Measurements from ENCODE around the gene DHRS13.

DHRS13 gene

GRCh38 chr17:28946239-28946638 lies 43.4 kb upstream of the DHRS13 start:
- WGBS (ENCODE audit: insufficient coverage, insufficient read length): no CpG with 5 or more reads among the region's 4 CpGs
- Histone ChIP-seq H3K27me3 (ENCODE audit: control insufficient read depth, insufficient read depth, low read length) (no peaks in the 10 kb centered on the region), H3K27ac (ENCODE audit: low read length) (no peak overlapping the region), H3K9me3 (ENCODE audit: control insufficient read depth, insufficient read depth, low read length) (no peaks in the 10 kb centered on the region), H3K4me1 (ENCODE audit: control insufficient read depth, insufficient read depth, low read length) (no peaks in the 10 kb centered on the region), H3K36me3 (ENCODE audit: control insufficient read depth, insufficient read depth, low read length) (no peaks in the 10 kb centered on the region; the same call in 1 of the 2 replicates), H3K4me3 (ENCODE audit: low read length) (no peak overlapping the region)
- no peak for DNase-seq (ENCODE audit: low read depth, low spot score)

GRCh38 chr17:28944862-28945741 lies 42.2 kb upstream of the DHRS13 start:
- Histone ChIP-seq H3K27me3 (ENCODE audit: control insufficient read depth, insufficient read depth, low read length) (no peaks in the 10 kb centered on the region), H3K27ac (ENCODE audit: low read length) (no peak overlapping the region), H3K4me1 (ENCODE audit: control insufficient read depth, insufficient read depth, low read length) (no peaks in the 10 kb centered on the region), H3K36me3 (ENCODE audit: control insufficient read depth, insufficient read depth, low read length) (no peaks in the 10 kb centered on the region; the same call in 1 of the 2 replicates), H3K4me3 (ENCODE audit: low read length) (no peak overlapping the region), H3K9me3 (ENCODE audit: control insufficient read depth, insufficient read depth, low read length) (no peaks in the 10 kb centered on the region)
- DNase-seq (ENCODE audit: low read depth, low spot score): no peak
- WGBS (ENCODE audit: insufficient coverage, insufficient read length): no CpG with 5 or more reads among the region's 8 CpGs

DNA sequence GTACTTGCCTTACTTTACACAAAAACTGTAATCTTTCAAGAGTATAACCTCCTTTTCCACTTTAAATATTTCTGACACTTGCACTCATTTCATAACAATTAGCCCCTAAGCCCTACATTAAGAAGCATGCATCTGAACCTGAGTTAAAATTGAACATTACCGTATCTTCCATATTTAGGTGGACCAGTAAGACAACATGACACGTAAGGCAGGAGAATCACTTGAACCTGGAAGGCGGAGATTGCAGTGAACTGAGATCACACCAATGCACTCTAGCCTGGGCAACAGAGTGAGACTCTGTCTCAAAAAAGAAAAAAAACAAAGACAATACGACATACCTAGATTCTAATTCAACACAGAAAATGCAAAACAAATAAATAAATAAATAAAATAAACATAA lies 41.5 kb upstream of the DHRS13 start:
- no peak overlapping the region for H3K4me3 ChIP-seq (ENCODE audit: low read length)
- WGBS (ENCODE audit: insufficient coverage, insufficient read length): no CpG with 5 or more reads among the region's 4 CpGs
- DNase-seq (ENCODE audit: low read depth, low spot score): no peak
- no peaks in the 10 kb centered on the region; the same call in 1 of the 2 replicates for H3K36me3 ChIP-seq (ENCODE audit: control insufficient read depth, insufficient read depth, low read length)
- no peaks in the 10 kb centered on the region for H3K27me3 ChIP-seq (ENCODE audit: control insufficient read depth, insufficient read depth, low read length)
- no peak overlapping the region for H3K27ac ChIP-seq (ENCODE audit: low read length)
- H3K4me1 ChIP-seq (ENCODE audit: control insufficient read depth, insufficient read depth, low read length): no peaks in the 10 kb centered on the region
- no peaks in the 10 kb centered on the region for H3K9me3 ChIP-seq (ENCODE audit: control insufficient read depth, insufficient read depth, low read length)

- H3K27me3 ChIP-seq (ENCODE audit: control insufficient read depth, insufficient read depth, low read length): no peaks in the 10 kb centered on the region
- H3K4me3 ChIP-seq (ENCODE audit: low read length): no peak overlapping the region
- no peaks in the 10 kb centered on the region for H3K9me3 ChIP-seq (ENCODE audit: control insufficient read depth, insufficient read depth, low read length)
- no peaks in the 10 kb centered on the region; the same call in 1 of the 2 replicates for H3K36me3 ChIP-seq (ENCODE audit: control insufficient read depth, insufficient read depth, low read length)
- no CpG with 5 or more reads among the region's 2 CpGs for WGBS (ENCODE audit: insufficient coverage, insufficient read length)
- H3K27ac ChIP-seq (ENCODE audit: low read length): no peak overlapping the region
- H3K4me1 ChIP-seq (ENCODE audit: control insufficient read depth, insufficient read depth, low read length): no peaks in the 10 kb centered on the region
- DNase-seq (ENCODE audit: low read depth, low spot score): no peak
Measured at GRCh38 chr17:28942925-28943324, 40.0 kb upstream of the DHRS13 start.

DNA sequence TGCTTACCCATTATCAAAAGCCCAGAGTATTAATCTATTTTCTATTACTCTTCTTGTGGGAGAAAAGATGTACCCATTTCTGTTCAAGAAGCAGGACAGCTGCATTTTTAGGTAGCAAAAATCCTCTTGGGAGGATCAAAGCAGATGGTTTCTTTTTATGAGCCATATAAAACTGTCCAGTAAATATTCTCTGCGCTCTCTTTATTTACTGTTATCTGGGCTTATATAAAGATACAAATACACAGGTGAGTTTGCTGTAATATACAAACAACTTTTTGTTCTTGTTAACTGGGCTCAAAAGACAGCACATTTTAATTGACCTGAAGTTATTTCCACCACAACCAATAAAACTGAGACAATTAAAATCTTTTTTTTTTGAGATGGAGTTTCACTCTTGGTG lies 38.4 kb upstream of the DHRS13 start:
- H3K36me3 ChIP-seq (ENCODE audit: control insufficient read depth, insufficient read depth, low read length): no peaks in the 10 kb centered on the region; the same call in 1 of the 2 replicates
- H3K4me3 ChIP-seq (ENCODE audit: low read length): no peak overlapping the region
- no peaks in the 10 kb centered on the region for H3K9me3 ChIP-seq (ENCODE audit: control insufficient read depth, insufficient read depth, low read length)
- no CpG with 5 or more reads among the region's 1 CpG for WGBS (ENCODE audit: insufficient coverage, insufficient read length)
- H3K4me1 ChIP-seq (ENCODE audit: control insufficient read depth, insufficient read depth, low read length): peaks cover 1% of the 10 kb centered on the region; the same call in 1 of the 2 replicates
- no peak for DNase-seq (ENCODE audit: low read depth, low spot score)
- H3K27me3 ChIP-seq (ENCODE audit: control insufficient read depth, insufficient read depth, low read length): no peaks in the 10 kb centered on the region
- no peak overlapping the region for H3K27ac ChIP-seq (ENCODE audit: low read length)

GRCh38 chr17:28940675-28941074 lies 37.8 kb upstream of the DHRS13 start:
- Histone ChIP-seq H3K27me3 (ENCODE audit: control insufficient read depth, insufficient read depth, low read length) (no peaks in the 10 kb centered on the region), H3K4me1 (ENCODE audit: control insufficient read depth, insufficient read depth, low read length) (peaks cover 1% of the 10 kb centered on the region; the same call in 1 of the 2 replicates), H3K9me3 (ENCODE audit: control insufficient read depth, insufficient read depth, low read length) (no peaks in the 10 kb centered on the region), H3K27ac (ENCODE audit: low read length) (no peak overlapping the region), H3K36me3 (ENCODE audit: control insufficient read depth, insufficient read depth, low read length) (no peaks in the 10 kb centered on the region; the same call in 1 of the 2 replicates), H3K4me3 (ENCODE audit: low read length) (no peak overlapping the region)
- DNase-seq (ENCODE audit: low read depth, low spot score): no peak
- no CpG with 5 or more reads among the region's 3 CpGs for WGBS (ENCODE audit: insufficient coverage, insufficient read length)

GRCh38 chr17:28940142-28940541 lies 37.3 kb upstream of the DHRS13 start:
- H3K4me3 ChIP-seq (ENCODE audit: low read length): no peak overlapping the region
- no peak overlapping the region for H3K27ac ChIP-seq (ENCODE audit: low read length)
- peaks cover 1% of the 10 kb centered on the region; the same call in 1 of the 2 replicates for H3K4me1 ChIP-seq (ENCODE audit: control insufficient read depth, insufficient read depth, low read length)
- no peaks in the 10 kb centered on the region; the same call in 1 of the 2 replicates for H3K36me3 ChIP-seq (ENCODE audit: control insufficient read depth, insufficient read depth, low read length)
- WGBS (ENCODE audit: insufficient coverage, insufficient read length): no CpG with 5 or more reads among the region's 3 CpGs
- H3K9me3 ChIP-seq (ENCODE audit: control insufficient read depth, insufficient read depth, low read length): no peaks in the 10 kb centered on the region
- no peaks in the 10 kb centered on the region for H3K27me3 ChIP-seq (ENCODE audit: control insufficient read depth, insufficient read depth, low read length)
- DNase-seq (ENCODE audit: low read depth, low spot score): no peak

DNA sequence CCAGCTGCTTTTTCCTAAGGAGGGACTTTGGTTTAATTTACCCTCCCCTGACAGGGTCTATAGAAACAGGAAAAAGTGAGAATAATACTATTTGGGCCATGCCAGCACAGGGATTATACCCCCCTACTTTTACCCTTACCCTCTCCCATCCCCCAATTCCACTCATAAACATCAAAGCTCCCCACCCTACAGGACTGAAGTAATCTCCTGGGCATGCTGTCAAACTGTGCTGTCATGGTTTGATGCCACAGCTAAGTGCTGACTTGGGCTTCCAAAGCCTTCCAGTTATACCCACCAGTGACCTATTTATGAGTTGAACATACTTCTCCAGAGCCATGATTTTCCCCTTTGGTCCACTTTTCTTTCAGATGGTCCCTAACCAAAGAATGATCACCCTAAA lies 35.7 kb upstream of the DHRS13 start:
- Histone ChIP-seq H3K27me3 (ENCODE audit: control insufficient read depth, insufficient read depth, low read length) (no peaks in the 10 kb centered on the region), H3K4me1 (ENCODE audit: control insufficient read depth, insufficient read depth, low read length) (peaks cover 1% of the 10 kb centered on the region; the same call in 1 of the 2 replicates), H3K4me3 (ENCODE audit: low read length) (no peak overlapping the region), H3K36me3 (ENCODE audit: control insufficient read depth, insufficient read depth, low read length) (no peaks in the 10 kb centered on the region), H3K9me3 (ENCODE audit: control insufficient read depth, insufficient read depth, low read length) (no peaks in the 10 kb centered on the region), H3K27ac (ENCODE audit: low read length) (no peak overlapping the region)
- DNase-seq (ENCODE audit: low read depth, low spot score): no peak

DNA sequence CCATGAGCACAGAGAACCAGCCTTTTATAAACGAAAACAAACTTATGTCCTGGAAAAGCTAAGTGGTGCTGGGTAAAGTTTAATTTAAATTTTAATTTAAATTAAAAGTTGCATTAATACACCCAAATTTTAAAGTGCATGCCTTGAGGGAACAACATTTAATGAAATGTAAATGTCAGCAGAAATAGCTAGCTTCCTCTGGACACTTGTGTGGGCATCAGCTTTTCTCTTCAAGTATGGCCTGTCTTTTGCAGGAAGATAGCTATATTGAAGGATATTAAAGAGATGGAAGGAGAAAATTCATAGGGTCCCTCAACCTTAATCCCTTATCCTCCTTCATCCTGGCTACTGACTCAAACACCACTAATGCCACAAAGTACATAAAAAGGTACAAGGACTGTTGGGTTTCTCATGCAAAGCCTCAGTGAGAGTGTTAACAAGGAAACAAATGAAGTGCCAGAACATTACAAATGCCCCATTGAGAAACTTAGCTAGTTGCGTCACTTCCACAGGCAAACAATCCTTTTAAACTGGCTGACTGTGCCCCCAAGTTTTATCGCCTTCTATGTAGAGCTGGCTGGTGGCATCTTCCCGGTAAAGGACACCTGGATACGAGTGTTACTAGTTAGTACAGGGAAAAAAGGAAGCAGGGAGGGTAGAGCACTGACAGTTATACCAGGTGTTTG lies 34.3 kb upstream of the DHRS13 start:
- H3K27me3 ChIP-seq (ENCODE audit: control insufficient read depth, insufficient read depth, low read length): no peaks in the 10 kb centered on the region
- H3K9me3 ChIP-seq (ENCODE audit: control insufficient read depth, insufficient read depth, low read length): no peaks in the 10 kb centered on the region
- WGBS (ENCODE audit: insufficient coverage, insufficient read length): no CpG with 5 or more reads among the region's 5 CpGs
- H3K27ac ChIP-seq (ENCODE audit: low read length): no peak overlapping the region
- H3K4me3 ChIP-seq (ENCODE audit: low read length): no peak overlapping the region
- no peaks in the 10 kb centered on the region for H3K36me3 ChIP-seq (ENCODE audit: control insufficient read depth, insufficient read depth, low read length)
- DNase-seq (ENCODE audit: low read depth, low spot score): no peak
- peaks cover 1% of the 10 kb centered on the region; the same call in 1 of the 2 replicates for H3K4me1 ChIP-seq (ENCODE audit: control insufficient read depth, insufficient read depth, low read length)

- no CpG with 5 or more reads among the region's 8 CpGs for WGBS (ENCODE audit: insufficient coverage, insufficient read length)
- DNase-seq (ENCODE audit: low read depth, low spot score): no peak
- H3K4me1 ChIP-seq (ENCODE audit: control insufficient read depth, insufficient read depth, low read length): peaks cover 1% of the 10 kb centered on the region; the same call in 1 of the 2 replicates
Measured at GRCh38 chr17:28935744-28936460, 33.0 kb upstream of the DHRS13 start.

More at GRCh38 chr17:28935744-28936460, 33.0 kb upstream of the DHRS13 start:
- Histone ChIP-seq H3K9me3 (ENCODE audit: control insufficient read depth, insufficient read depth, low read length) (no peaks in the 10 kb centered on the region), H3K27ac (ENCODE audit: low read length) (no peak overlapping the region), H3K36me3 (ENCODE audit: control insufficient read depth, insufficient read depth, low read length) (no peaks in the 10 kb centered on the region), H3K4me3 (ENCODE audit: low read length) (no peak overlapping the region), H3K27me3 (ENCODE audit: control insufficient read depth, insufficient read depth, low read length) (no peaks in the 10 kb centered on the region)

All from iPS DF 6.9 (cell line).